HG03558 (cell line): ENCODE measurements around the gene BRD8.
"Not testable (repeated sequence)": the region's sequence is repeated elsewhere in the genome, so short reads cannot be mapped to it uniquely, and the experiment has no call there.

Experiments
- ATAC-seq: cut with Tn5 transposase; IDR thresholded peaks from one replicate; pipeline ENCODE4 v1.9.1; 2021; ENCODE audit warnings: moderate number of reproducible peaks; ENCODE audit not compliant: unreplicated experiment; ENCODE audit errors: extremely low read depth

The BRD8 gene

GRCh38 chr5:138178516-138179276, at the start of gene BRD8, which contains the start of gene KIF20A:
Gene BRD8 (minus strand): TSS chr5:138178630. CDS start chr5:138178614, 16 bp downstream.
Gene KIF20A (plus strand): TSS chr5:138179112. CDS start chr5:138179681, 569 bp downstream.
- peak; percentile 68 for ATAC-seq

- no peak for ATAC-seq
Observed at GRCh38 chr5:138226910-138227309, 48.5 kb upstream of the BRD8 start.

GRCh38 chr5:138224712-138225111, 46.3 kb upstream of the BRD8 start:
- no peak for ATAC-seq

GRCh38 chr5:138223532-138223931, 45.1 kb upstream of the BRD8 start:
- ATAC-seq = no peak

GRCh38 chr5:138216799-138217198, 38.4 kb upstream of the BRD8 start:
- ATAC-seq = no peak

GRCh38 chr5:138213161-138214029, 35.0 kb upstream of the BRD8 start, which contains the start of gene CDC23:
Gene CDC23 (minus strand): TSS chr5:138213323. CDS start chr5:138213312, 11 bp downstream.
- ATAC-seq = peak; percentile 87

GRCh38 chr5:138212828-138213160, 34.4 kb upstream of the BRD8 start:
- peak; percentile 7 for ATAC-seq

- no peak for ATAC-seq
Observed at GRCh38 chr5:138210985-138211384, 32.6 kb upstream of the BRD8 start.

- not testable (repeated sequence) for ATAC-seq
Observed at GRCh38 chr5:138193859-138194258, 15.4 kb upstream of the BRD8 start.

- no peak for ATAC-seq
Observed at GRCh38 chr5:138192826-138193225, 14.4 kb upstream of the BRD8 start.

GRCh38 chr5:138188626-138189025, 10.2 kb upstream of the BRD8 start:
- no peak for ATAC-seq

- no peak for ATAC-seq
Observed at GRCh38 chr5:138186002-138186447, 7.6 kb upstream of the BRD8 start.

- ATAC-seq = no peak
Observed at GRCh38 chr5:138182808-138183207, 4.4 kb upstream of the BRD8 start.

- ATAC-seq = no peak
Observed at GRCh38 chr5:138180841-138181240, 2.4 kb upstream of the BRD8 start.

GRCh38 chr5:138180183-138180782, 1.9 kb upstream of the BRD8 start:
- ATAC-seq = no peak

- no peak for ATAC-seq
Observed at GRCh38 chr5:138179277-138179857, 937 bp upstream of the BRD8 start.

- no peak for ATAC-seq
Observed at GRCh38 chr5:138177941-138178515, 402 bp downstream of the BRD8 start.

GRCh38 chr5:138170299-138170698, 8.1 kb downstream of the BRD8 start:
- ATAC-seq = no peak

- ATAC-seq = no peak
Observed at GRCh38 chr5:138169124-138169523, 9.3 kb downstream of the BRD8 start.

- ATAC-seq = no peak
Observed at GRCh38 chr5:138163721-138164120, 14.7 kb downstream of the BRD8 start.
